Gastrocnemius medialis (tissue), 4 donors: ENCODE measurements around the gene CCDC194. TPM values are rescaled to one million over a fixed set of nuclear protein-coding genes. Genes with fewer than 3 reads are reported as not detected.

Experiments used
- ATAC-seq, 2 donors: fragments of 150-250 bp; one replicate each; pipeline ENCODE4 v1.9.1; 2016
- DNase-seq, 2 donors: peaks; one replicate each; pipeline ENCODE4 v3.0.0-alpha.2; 2019
- H3K27ac ChIP-seq, 4 donors: fragments of 200-600 bp; sonication (generic); 1 replicate in 1 of 4; 2 replicates in 3 of 4; pipeline ENCODE4 v1.5.1; 2016 to 2018; ENCODE audit warnings: mild to moderate bottlenecking in 2 of 4, moderate library complexity in 1 of 4
- H3K27me3 ChIP-seq, 3 donors: fragments of 200-600 bp; sonication (generic) in 2 of 3; 1 replicate in 1 of 3; 2 replicates in 2 of 3; pipeline versions ENCODE4 v1.5.1 to v1.6.0; 2016 to 2019; ENCODE audit warnings: mild to moderate bottlenecking in 1 of 3, moderate library complexity in 1 of 3
- H3K36me3 ChIP-seq, 2 donors: fragments of 200-600 bp; sonication (generic) in 1 of 2; one replicate each; pipeline ENCODE4 v1.5.1; 2017 to 2018
- H3K4me1 ChIP-seq, 2 donors: fragments of 200-600 bp; sonication (generic) in 1 of 2; one replicate each; pipeline ENCODE4 v1.5.1; 2016 to 2017; ENCODE audit warnings: mild to moderate bottlenecking in 2 of 2
- H3K4me3 ChIP-seq, 4 donors: fragments of 200-600 bp; sonication (generic) in 3 of 4; 1 replicate in 1 of 4; 2 replicates in 3 of 4; pipeline ENCODE4 v1.5.1; 2016 to 2019; ENCODE audit warnings: mild to moderate bottlenecking in 2 of 4
- H3K9me3 ChIP-seq, 3 donors: fragments of 200-600 bp; sonication (generic) in 2 of 3; 1 replicate in 1 of 3; 2 replicates in 2 of 3; pipeline ENCODE4 v1.5.1; 2016 to 2019
- CTCF ChIP-seq, 5 experiments: fragments of 450-650 bp in 3 of 5; fragments of 200-600 bp in 2 of 5; sonication (generic) in 2 of 5; IDR thresholded peaks in 4 of 5; conservative IDR thresholded peaks in 1 of 5; 1 replicate in 4 of 5; 2 replicates in 1 of 5; pipeline ENCODE4 v1.5.1; 2016 to 2019; ENCODE audit warnings: antibody characterized with exemption in 5 of 5, mild to moderate bottlenecking in 3 of 5, moderate library complexity in 3 of 5
- POLR2A ChIP-seq, 2 donors: fragments of 450-650 bp; IDR thresholded peaks; one replicate each; pipeline ENCODE4 v1.6.1; 2017; ENCODE audit warnings: antibody characterized with exemption in 2 of 2, mild to moderate bottlenecking in 2 of 2, moderate library complexity in 2 of 2
- in situ Hi-C, 4 donors: fragments of 200-750 bp; cut with MboI; loops; one replicate each; pipeline versions ENCODE4 v1.15.0 to v1.8.0; 2017; ENCODE audit warnings: low sequenced_read_pairs in 4 of 4
- intact Hi-C: fragments of 100-400 bp; cut with DNase I; formaldehyde crosslinking; loops from one replicate; pipeline ENCODE4 v1.15.1; 2023; ENCODE audit warnings: low total_unique reads
- total RNA-seq, 4 donors: library from RNA; depleted of rRNA; stranded (reverse); fragments of >200 nt; gene quantifications; one replicate each; pipeline versions ENCODE4 v1.1.0 to v1.2.3, GENCODE V29; 2016

CCDC194 gene
- total RNA-seq, 4 donors from 2014 or later, result not detected

- Histone ChIP-seq H3K27me3 (peaks cover 0 to 4% (median 0%) of the 10 kb centered on the region in 3 donors), H3K27ac (peak overlapping the region; percentile 12 to 75 (median 56)), H3K4me1 (no peaks in the 10 kb centered on the region), H3K4me3 (no peak overlapping the region), H3K36me3 (no peaks in the 10 kb centered on the region), H3K9me3 (no peaks in the 10 kb centered on the region)
- intact Hi-C loops, result no loop called here
- no peak for DNase-seq
- ATAC-seq, result peak in 1 of 2 donors; percentile 40
- TF ChIP-seq POLR2A (IDR thresholded peaks at IDR 0.05) (no peak), CTCF (IDR thresholded peaks at IDR 0.05 in 4 of 5, conservative IDR thresholded peaks at IDR 0.05 in 1 of 5) (no peak)
- in situ Hi-C loops, result no loop called here
These were observed 36.3 kb downstream of the CCDC194 start for GRCh38 chr19:17357724-17358123.

GRCh38 chr19:17357078-17357666 lies 36.8 kb downstream of the CCDC194 start:
- no peaks in the 10 kb centered on the region for H3K4me1 ChIP-seq
- in situ Hi-C loops (no loop called here), intact Hi-C loops (no loop called here)
- H3K9me3 ChIP-seq, result no peaks in the 10 kb centered on the region
- no peak for DNase-seq
- peak overlapping the region in 3 of 4 donors; percentile 52 to 75 (median 60) for H3K27ac ChIP-seq
- H3K4me3 ChIP-seq, result no peak overlapping the region
- H3K36me3 ChIP-seq, result no peaks in the 10 kb centered on the region
- H3K27me3 ChIP-seq, result peaks cover 0 to 6% (median 0%) of the 10 kb centered on the region in 3 donors
- ATAC-seq, result no peak
- no peak for TF ChIP-seq CTCF (IDR thresholded peaks at IDR 0.05 in 4 of 5, conservative IDR thresholded peaks at IDR 0.05 in 1 of 5)
- TF ChIP-seq POLR2A (IDR thresholded peaks at IDR 0.05), result no peak

GRCh38 chr19:17353386-17353785 lies 40.6 kb downstream of the CCDC194 start:
- H3K9me3 ChIP-seq, result no peaks in the 10 kb centered on the region
- in situ Hi-C loops, result no loop called here
- ATAC-seq (no peak), DNase-seq (no peak)
- H3K27ac ChIP-seq, result peak overlapping the region in 1 of 4 donors; percentile 18
- peaks cover 0 to 6% (median 0%) of the 10 kb centered on the region in 3 donors for H3K27me3 ChIP-seq
- H3K36me3 ChIP-seq, result no peaks in the 10 kb centered on the region
- intact Hi-C loops, result no loop called here
- H3K4me3 ChIP-seq, result no peak overlapping the region
- no peak for TF ChIP-seq POLR2A (IDR thresholded peaks at IDR 0.05)
- TF ChIP-seq CTCF (IDR thresholded peaks at IDR 0.05 in 4 of 5, conservative IDR thresholded peaks at IDR 0.05 in 1 of 5), result no peak
- H3K4me1 ChIP-seq, result peaks cover 5 to 12% of the 10 kb centered on the region in 2 donors

GRCh38 chr19:17352608-17353280 lies 41.3 kb downstream of the CCDC194 start:
- peaks cover 12 to 18% of the 10 kb centered on the region in 2 donors for H3K4me1 ChIP-seq
- no peak overlapping the region for H3K4me3 ChIP-seq
- H3K36me3 ChIP-seq, result no peaks in the 10 kb centered on the region
- in situ Hi-C loops, result no loop called here
- peaks cover 0 to 6% (median 0%) of the 10 kb centered on the region in 3 donors for H3K27me3 ChIP-seq
- ATAC-seq, result peak in 1 of 2 donors; percentile 20
- no peak for DNase-seq
- peak overlapping the region in 2 of 4 donors; percentile 18 to 27 for H3K27ac ChIP-seq
- intact Hi-C loops, result no loop called here
- no peaks in the 10 kb centered on the region for H3K9me3 ChIP-seq
- TF ChIP-seq POLR2A (IDR thresholded peaks at IDR 0.05) (no peak), CTCF (IDR thresholded peaks at IDR 0.05 in 4 of 5, conservative IDR thresholded peaks at IDR 0.05 in 1 of 5) (no peak)
